Measurements from ENCODE around the gene TMEM258. TPM values are rescaled to one million over a fixed set of nuclear protein-coding genes. Genes with fewer than 3 reads are reported as not detected.

Gene TMEM258
- polyA plus RNA-seq, 1 of the 3 experiments (the other 2 are of a cell fraction): 454 TPM

GRCh38 chr11:61820174-61820573, 27.8 kb upstream of the TMEM258 start:
- CTCF ChIA-PET: interaction anchor here (0.9 to 2.0 kb wide), 3 partner anchors 9 to 127 kb away, joined by 3 to 9 read pairs (median 4); no protein-coding TSS in a partner anchor
- 74% methylated on average over 2 of the region's 2 CpGs for WGBS (ENCODE audit: low lambda C conversion rate)
- POLR2A ChIA-PET: no interaction called here
- Histone ChIP-seq H3K9me2 (no peaks in the 10 kb centered on the region), H3K4me1 (ENCODE audit: control insufficient read depth in 1 of 2, insufficient read depth in 2 of 2, low read depth in 1 of 2, low read length in 1 of 2) (peaks cover 10 to 17% of the 10 kb centered on the region in 2 experiments; a peak in 3 of 4 replicates), H3K4me2 (peak overlapping the region; percentile 11; the same call in 1 of the 2 replicates), H3F3A (replicated peaks; ENCODE audit: insufficient read depth) (peaks cover 21% of the 10 kb centered on the region), H3K27ac (ENCODE audit: low read depth in 2 of 2, low read length in 1 of 2) (no peak overlapping the region; a peak in 1 of 4 replicates), H3K9ac (no peak overlapping the region), H2AFZ (ENCODE audit: low read depth) (no peak overlapping the region), H3K79me2 (ENCODE audit: insufficient read depth) (peaks cover 9% of the 10 kb centered on the region; the same call in 1 of the 2 replicates), H3K27me3 (ENCODE audit: insufficient read depth) (no peaks in the 10 kb centered on the region), H3K9me3 (no peaks in the 10 kb centered on the region), H4K20me1 (ENCODE audit: insufficient read depth) (no peaks in the 10 kb centered on the region), H3K36me3 (replicated peaks in 1 of 2; ENCODE audit: control insufficient read depth in 1 of 2, insufficient read depth in 2 of 2, low read length in 1 of 2) (no peaks in the 10 kb centered on the region), H3K4me3 (ENCODE audit: low read depth in 2 of 2, low read length in 1 of 2) (no peak overlapping the region)
- no peak for DNase-seq
- no peak for TF ChIP-seq ZBTB33 (IDR thresholded peaks at IDR 0.05; ENCODE audit: borderline replicate concordance, low read depth)
- no peak for TF ChIP-seq FOXJ3 (CRISPR knock-in tag; IDR thresholded peaks at IDR 0.05)
- no peak for TF ChIP-seq GABPA (IDR thresholded peaks at IDR 0.05; ENCODE audit: low read depth)
- no peak for TF ChIP-seq MAX (IDR thresholded peaks at IDR 0.05; ENCODE audit: low read depth)
- no peak for TF ChIP-seq MEF2A (IDR thresholded peaks at IDR 0.05; ENCODE audit: borderline replicate concordance, low read depth)
- no peak for TF ChIP-seq USF2 (IDR thresholded peaks at IDR 0.05; ENCODE audit: borderline replicate concordance, low read depth, low read length)
- no peak for TF ChIP-seq IRF3 (IDR thresholded peaks at IDR 0.05; ENCODE audit: low read depth, low read length)
- no peak for TF ChIP-seq FOXM1 (IDR thresholded peaks at IDR 0.05; ENCODE audit: low read depth)
- TF ChIP-seq CHD2 (IDR thresholded peaks at IDR 0.05; ENCODE audit: low read length, partially characterized antibody): no peak
- no peak for TF ChIP-seq EP300 (IDR thresholded peaks at IDR 0.05; ENCODE audit: borderline replicate concordance in 1 of 2, low read depth in 1 of 2, low read length in 1 of 2)
- TF ChIP-seq EZH2phosphoT487 (IDR thresholded peaks at IDR 0.05; ENCODE audit: borderline replicate concordance, low read depth): no peak

Measured in SK-N-SH (cell line).